Hepatocyte (in vitro differentiated cells): ENCODE measurements around the gene SLC7A7. TPM values are rescaled to one million over a fixed set of nuclear protein-coding genes. Genes with fewer than 3 reads are reported as not detected.

Experiments
- DNase-seq: peaks from one replicate; pipeline ENCODE4 v3.0.0-alpha.2; 2016; ENCODE audit warnings: low spot score
- H2AFZ ChIP-seq: fragments of 200-600 bp; sonication (generic); 2 replicates; pipeline ENCODE4 v1.6.0; 2016; ENCODE audit warnings: antibody characterized with exemption, mild to moderate bottlenecking
- H3K27ac ChIP-seq: fragments of 200-600 bp; sonication (generic); 2 replicates; pipeline ENCODE4 v1.5.1; 2016; ENCODE audit warnings: mild to moderate bottlenecking
- H3K27me3 ChIP-seq: fragments of 200-600 bp; sonication (generic); 2 replicates; pipeline ENCODE4 v1.6.1; 2016
- H3K36me3 ChIP-seq: fragments of 200-600 bp; sonication (generic); replicated peaks from 2 replicates; pipeline ENCODE4 v1.5.1; 2016; ENCODE audit warnings: low read depth; ENCODE audit not compliant: insufficient read depth
- H3K4me1 ChIP-seq: fragments of 200-600 bp; sonication (generic); 2 replicates; pipeline ENCODE4 v1.5.1; 2016; ENCODE audit warnings: mild to moderate bottlenecking, moderate library complexity; ENCODE audit not compliant: insufficient read depth
- H3K4me2 ChIP-seq: fragments of 200-600 bp; sonication (generic); 2 replicates; pipeline ENCODE4 v1.6.0; 2016
- H3K4me3 ChIP-seq: fragments of 200-600 bp; sonication (generic); 2 replicates; pipeline ENCODE4 v1.5.1; 2016; ENCODE audit warnings: mild to moderate bottlenecking
- H3K79me2 ChIP-seq: fragments of 200-600 bp; sonication (generic); 2 replicates; pipeline ENCODE4 v1.6.0; 2017; ENCODE audit warnings: mild to moderate bottlenecking
- H3K9me2 ChIP-seq: fragments of 200-600 bp; sonication (generic); replicated peaks from 2 replicates; pipeline ENCODE4 v1.6.0; 2017; ENCODE audit warnings: mild to moderate bottlenecking; ENCODE audit not compliant: insufficient read depth
- H3K9me3 ChIP-seq: fragments of 200-600 bp; sonication (generic); 2 replicates; pipeline ENCODE4 v1.5.1; 2016; ENCODE audit warnings: low read depth, mild to moderate bottlenecking
- H4K20me1 ChIP-seq: fragments of 200-600 bp; sonication (generic); 2 replicates; pipeline ENCODE4 v1.6.0; 2016; ENCODE audit warnings: mild to moderate bottlenecking; ENCODE audit not compliant: insufficient read depth, poor library complexity, severe bottlenecking
- EZH2 ChIP-seq: fragments of 200-600 bp; sonication (generic); IDR thresholded peaks from 2 replicates; pipeline ENCODE4 v1.6.1; 2016; ENCODE audit warnings: antibody characterized with exemption, mild to moderate bottlenecking, borderline replicate concordance
- EZH2phosphoT487 ChIP-seq: fragments of 200-600 bp; sonication (generic); IDR thresholded peaks from one replicate; pipeline ENCODE4 v1.6.1; 2018; ENCODE audit warnings: antibody characterized with exemption, mild to moderate bottlenecking, low read depth, moderate library complexity; ENCODE audit not compliant: unreplicated experiment, severe bottlenecking
- WGBS: methylation state at CpG from one replicate; pipeline ENCODE4 v1.1.6; 2016; ENCODE audit warnings: low lambda C conversion rate; ENCODE audit errors: missing lambda C conversion rate; 5-methylcytosine and 5-hydroxymethylcytosine counted together
- polyA plus RNA-seq: library from polyadenylated mRNA; unstranded; fragments of >200 nt; fragmentation: Nextera tagmentation; extraction: Ambion mirVana; gene quantifications from 2 replicates; pipeline ENCODE4 v1.2.1, GENCODE V29; 2016
- total RNA-seq: library from RNA; depleted of rRNA; stranded (reverse); fragments of >200 nt; gene quantifications from 2 replicates; pipeline ENCODE4 v1.2.3, GENCODE V29; 2014
- TF ChIP-seq, protein P1 (sequence below): fragments of 200-600 bp; sonication (generic); IDR thresholded peaks from 2 replicates; pipeline ENCODE4 v1.5.1; 2016; ENCODE audit warnings: antibody characterized with exemption, mild to moderate bottlenecking; ENCODE audit not compliant: poor library complexity

SLC7A7 gene
- total and polyA plus RNA-seq, 2 experiments from 2014 or later, result 206 to 337 TPM

DNA sequence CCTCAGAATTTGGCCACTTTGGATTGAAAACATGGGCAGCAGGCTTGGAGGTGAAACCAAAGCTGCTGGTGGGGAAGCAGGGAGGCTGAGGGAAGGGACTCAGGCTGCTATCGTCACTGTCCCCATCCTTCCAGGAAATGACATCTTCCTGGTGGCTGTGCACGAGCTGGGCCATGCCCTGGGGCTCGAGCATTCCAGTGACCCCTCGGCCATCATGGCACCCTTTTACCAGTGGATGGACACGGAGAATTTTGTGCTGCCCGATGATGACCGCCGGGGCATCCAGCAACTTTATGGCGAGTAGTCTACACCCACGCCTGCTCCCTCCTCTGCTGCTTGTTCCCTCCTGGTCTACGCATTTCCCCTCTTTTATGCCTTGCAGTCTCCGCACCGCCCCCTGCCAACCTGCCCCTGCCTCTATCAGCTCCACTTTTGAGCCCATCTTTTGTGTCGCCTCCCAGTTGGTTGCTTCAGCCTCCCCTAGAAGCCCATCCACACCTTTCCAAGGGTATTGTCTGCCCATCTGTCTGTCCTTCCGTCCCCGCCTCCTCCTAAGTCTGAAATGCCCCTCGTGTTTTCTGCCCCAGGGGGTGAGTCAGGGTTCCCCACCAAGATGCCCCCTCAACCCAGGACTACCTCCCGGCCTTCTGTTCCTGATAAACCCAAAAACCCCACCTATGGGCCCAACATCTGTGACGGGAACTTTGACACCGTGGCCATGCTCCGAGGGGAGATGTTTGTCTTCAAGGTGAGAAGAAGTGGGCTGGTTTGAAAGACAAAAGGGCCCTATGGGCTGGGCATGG, 28.1 kb upstream of the SLC7A7 start:
- no peaks in the 10 kb centered on the region for H3K27me3 ChIP-seq
- 93% methylated on average over 20 of the region's 21 CpGs for WGBS
- H2AFZ ChIP-seq, result no peak overlapping the region
- H3K9me2 ChIP-seq, result no peaks in the 10 kb centered on the region
- H3K4me3 ChIP-seq, result no peak overlapping the region
- no peaks in the 10 kb centered on the region for H3K36me3 ChIP-seq
- H3K79me2 ChIP-seq, result peaks cover 39% of the 10 kb centered on the region
- DNase-seq, result no peak
- no peak overlapping the region for H3K27ac ChIP-seq
- H3K4me1 ChIP-seq, result peaks cover 37% of the 10 kb centered on the region
- H3K4me2 ChIP-seq, result no peak overlapping the region
- TF ChIP-seq, protein P1, sequence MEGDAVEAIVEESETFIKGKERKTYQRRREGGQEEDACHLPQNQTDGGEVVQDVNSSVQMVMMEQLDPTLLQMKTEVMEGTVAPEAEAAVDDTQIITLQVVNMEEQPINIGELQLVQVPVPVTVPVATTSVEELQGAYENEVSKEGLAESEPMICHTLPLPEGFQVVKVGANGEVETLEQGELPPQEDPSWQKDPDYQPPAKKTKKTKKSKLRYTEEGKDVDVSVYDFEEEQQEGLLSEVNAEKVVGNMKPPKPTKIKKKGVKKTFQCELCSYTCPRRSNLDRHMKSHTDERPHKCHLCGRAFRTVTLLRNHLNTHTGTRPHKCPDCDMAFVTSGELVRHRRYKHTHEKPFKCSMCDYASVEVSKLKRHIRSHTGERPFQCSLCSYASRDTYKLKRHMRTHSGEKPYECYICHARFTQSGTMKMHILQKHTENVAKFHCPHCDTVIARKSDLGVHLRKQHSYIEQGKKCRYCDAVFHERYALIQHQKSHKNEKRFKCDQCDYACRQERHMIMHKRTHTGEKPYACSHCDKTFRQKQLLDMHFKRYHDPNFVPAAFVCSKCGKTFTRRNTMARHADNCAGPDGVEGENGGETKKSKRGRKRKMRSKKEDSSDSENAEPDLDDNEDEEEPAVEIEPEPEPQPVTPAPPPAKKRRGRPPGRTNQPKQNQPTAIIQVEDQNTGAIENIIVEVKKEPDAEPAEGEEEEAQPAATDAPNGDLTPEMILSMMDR, result no peak
- TF ChIP-seq EZH2phosphoT487, result no peak
- no peak for TF ChIP-seq EZH2
- no peaks in the 10 kb centered on the region for H3K9me3 ChIP-seq
- peaks cover 17% of the 10 kb centered on the region for H4K20me1 ChIP-seq

DNA sequence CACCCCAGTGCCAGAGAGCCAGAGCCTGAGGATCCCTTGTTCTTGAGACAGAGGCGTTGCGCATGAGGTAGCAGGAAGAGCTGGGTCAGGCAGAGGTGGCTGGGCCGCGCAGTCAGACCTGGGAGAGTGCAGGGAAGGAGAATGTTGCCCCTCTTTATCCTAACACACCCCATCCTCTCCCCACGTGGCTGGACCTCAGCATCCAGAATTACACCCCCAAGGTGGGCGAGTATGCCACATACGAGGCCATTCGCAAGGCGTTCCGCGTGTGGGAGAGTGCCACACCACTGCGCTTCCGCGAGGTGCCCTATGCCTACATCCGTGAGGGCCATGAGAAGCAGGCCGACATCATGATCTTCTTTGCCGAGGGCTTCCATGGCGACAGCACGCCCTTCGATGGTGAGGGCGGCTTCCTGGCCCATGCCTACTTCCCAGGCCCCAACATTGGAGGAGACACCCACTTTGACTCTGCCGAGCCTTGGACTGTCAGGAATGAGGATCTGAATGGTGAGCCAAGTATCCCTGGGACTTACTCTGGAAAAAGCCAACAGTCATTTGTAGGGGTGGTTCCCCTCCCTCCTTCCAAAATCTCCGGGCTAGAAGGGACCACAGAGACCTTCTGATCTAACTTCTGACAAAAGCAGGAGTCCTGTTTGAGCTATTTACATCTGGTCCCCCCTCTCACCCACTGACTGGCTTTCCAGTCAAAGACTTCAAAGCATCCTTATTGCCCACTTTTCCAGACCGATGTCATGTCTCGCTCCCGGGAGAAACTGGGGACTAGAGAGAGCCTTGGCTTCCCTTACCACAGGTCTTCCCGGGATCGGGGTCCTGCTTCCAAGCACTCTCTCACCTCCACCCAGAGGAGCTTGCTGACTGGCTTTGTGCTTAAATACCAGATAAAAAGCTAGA, 27.2 kb upstream of the SLC7A7 start:
- Histone ChIP-seq H3K36me3 (no peaks in the 10 kb centered on the region), H4K20me1 (peaks cover 17% of the 10 kb centered on the region), H3K9me2 (no peaks in the 10 kb centered on the region), H3K4me2 (no peak overlapping the region), H3K79me2 (peaks cover 48% of the 10 kb centered on the region), H2AFZ (no peak overlapping the region), H3K27ac (no peak overlapping the region), H3K27me3 (no peaks in the 10 kb centered on the region), H3K4me1 (peaks cover 31% of the 10 kb centered on the region), H3K4me3 (no peak overlapping the region), H3K9me3 (no peaks in the 10 kb centered on the region)
- no peak for DNase-seq
- 95% methylated on average over 28 of the region's 28 CpGs for WGBS
- TF ChIP-seq, protein P1, result no peak
- TF ChIP-seq EZH2phosphoT487, result no peak
- no peak for TF ChIP-seq EZH2

DNA sequence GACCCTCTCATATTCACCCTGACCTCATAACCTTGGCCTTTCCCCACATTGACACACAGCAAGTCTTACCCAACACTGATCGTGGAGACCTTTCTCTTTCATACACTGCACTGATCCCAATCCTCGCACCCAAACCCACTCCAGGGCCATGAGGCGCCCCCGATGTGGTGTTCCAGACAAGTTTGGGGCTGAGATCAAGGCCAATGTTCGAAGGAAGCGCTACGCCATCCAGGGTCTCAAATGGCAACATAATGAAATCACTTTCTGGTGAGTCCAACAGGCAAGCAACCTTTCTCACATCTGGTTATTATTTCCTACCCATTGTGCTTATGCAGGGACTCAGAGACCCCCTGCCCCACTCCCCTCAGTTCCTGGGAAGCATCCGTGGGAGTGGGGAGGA, 26.5 kb upstream of the SLC7A7 start:
- Histone ChIP-seq H3K4me3 (no peak overlapping the region), H3K36me3 (no peaks in the 10 kb centered on the region), H3K9me3 (no peaks in the 10 kb centered on the region), H3K4me2 (no peak overlapping the region), H3K9me2 (no peaks in the 10 kb centered on the region), H4K20me1 (peaks cover 17% of the 10 kb centered on the region), H2AFZ (no peak overlapping the region), H3K79me2 (peaks cover 55% of the 10 kb centered on the region), H3K27me3 (no peaks in the 10 kb centered on the region), H3K27ac (no peak overlapping the region), H3K4me1 (peaks cover 24% of the 10 kb centered on the region)
- 93% methylated on average over 8 of the region's 8 CpGs for whole genome bisulfite sequencing
- no peak for TF ChIP-seq EZH2phosphoT487
- TF ChIP-seq, protein P1, result no peak
- no peak for TF ChIP-seq EZH2
- DNase-seq, result no peak
